GM21526 (cell line): ENCODE measurements around the gene SLC35E1.

Experiments
- ATAC-seq: cut with Tn5 transposase; IDR thresholded peaks from one replicate; pipeline ENCODE4 v1.9.1; 2021; ENCODE audit warnings: moderate library complexity; ENCODE audit not compliant: unreplicated experiment, low FRiP score

SLC35E1 gene

DNA sequence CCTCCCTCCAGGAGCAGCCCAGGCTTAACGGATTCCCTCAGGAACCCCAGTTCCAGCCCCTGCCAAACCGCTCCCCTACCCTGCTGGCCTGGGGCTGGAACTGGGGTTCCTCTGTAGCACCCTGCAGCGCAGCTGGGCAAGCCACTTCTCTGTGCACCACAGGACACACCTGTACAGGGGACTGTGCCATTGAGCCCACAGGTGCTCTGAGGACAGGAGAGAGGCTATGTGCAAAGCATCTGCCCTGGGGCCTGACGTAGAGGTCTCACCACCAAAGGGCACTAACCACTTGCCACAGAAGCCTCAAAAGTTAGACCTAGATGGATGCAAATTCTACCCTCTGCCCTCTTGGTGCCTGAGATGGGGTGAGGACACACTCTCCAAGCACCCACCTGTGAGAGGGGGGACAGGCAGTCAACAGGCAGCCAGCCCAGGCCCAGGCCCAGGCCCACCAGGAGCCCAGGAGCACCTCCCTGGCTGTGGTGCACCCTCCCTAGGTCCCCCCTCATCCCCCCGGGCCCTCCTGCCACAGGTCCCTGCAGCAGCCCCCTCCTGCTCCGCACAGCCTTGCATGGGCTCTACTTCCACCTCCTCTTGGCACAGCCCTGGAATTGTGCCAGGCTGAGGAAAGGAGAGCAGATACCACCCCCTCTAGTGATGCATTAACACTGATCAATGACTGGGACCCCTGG lies 27.6 kb upstream of the SLC35E1 start:
- no peak for ATAC-seq

DNA sequence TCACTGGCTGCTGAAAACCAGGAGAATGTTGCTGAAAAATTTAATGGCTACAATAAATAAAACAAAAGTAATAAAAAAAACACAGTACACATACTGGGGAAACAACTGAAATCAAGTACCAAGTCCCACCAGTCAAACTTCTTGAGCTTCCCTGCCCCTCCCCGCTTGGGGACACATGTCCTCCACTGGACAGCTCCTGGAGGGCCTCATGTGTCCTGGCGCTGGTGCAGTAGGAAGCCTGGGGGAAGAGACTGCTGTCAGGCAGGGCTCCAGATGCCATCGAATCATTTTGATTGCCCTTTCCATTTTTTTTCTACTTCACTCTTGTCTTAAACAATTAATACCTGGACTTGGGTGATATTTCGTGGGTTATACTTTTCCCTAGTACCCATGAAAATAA lies 26.6 kb upstream of the SLC35E1 start:
- ATAC-seq: no peak

DNA sequence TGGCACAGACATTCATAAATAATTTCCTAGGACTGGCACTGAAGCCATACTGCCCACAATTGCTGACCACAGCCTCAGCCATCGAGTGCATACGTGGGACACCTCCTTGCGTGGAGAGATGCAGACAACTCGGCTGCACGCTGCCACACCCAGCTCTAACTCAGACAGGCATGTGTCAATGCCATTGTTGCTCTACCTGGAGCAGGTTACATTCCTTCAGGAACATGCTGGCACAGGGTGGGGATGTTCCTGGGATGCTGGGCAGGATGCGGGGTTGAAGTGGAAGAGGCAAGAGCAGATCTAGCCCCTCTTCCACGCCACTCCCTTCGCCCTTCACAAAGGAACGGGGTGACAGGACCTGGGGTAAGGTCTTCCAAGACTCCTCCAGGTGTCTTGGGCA lies 24.2 kb upstream of the SLC35E1 start:
- no peak for ATAC-seq

DNA sequence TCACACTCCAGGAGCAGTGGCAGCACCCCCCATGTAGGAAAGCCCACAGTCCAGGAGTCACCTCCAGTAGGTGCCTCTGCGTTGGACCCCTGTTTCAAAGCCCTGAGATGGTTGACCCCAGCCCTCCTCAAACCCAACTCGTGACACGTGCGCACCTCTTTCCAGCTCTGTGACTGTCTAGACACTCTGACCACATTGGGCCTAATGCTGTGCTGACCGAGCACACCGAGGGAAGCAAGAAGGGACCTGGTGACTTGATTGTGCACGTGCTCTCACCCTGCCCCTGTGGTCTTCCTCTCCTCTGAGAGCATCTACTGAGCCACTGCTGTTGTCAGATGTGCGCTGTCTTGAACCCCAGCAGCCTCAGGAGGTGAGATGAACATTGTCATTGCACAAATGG lies 22.9 kb upstream of the SLC35E1 start:
- ATAC-seq: no peak

DNA sequence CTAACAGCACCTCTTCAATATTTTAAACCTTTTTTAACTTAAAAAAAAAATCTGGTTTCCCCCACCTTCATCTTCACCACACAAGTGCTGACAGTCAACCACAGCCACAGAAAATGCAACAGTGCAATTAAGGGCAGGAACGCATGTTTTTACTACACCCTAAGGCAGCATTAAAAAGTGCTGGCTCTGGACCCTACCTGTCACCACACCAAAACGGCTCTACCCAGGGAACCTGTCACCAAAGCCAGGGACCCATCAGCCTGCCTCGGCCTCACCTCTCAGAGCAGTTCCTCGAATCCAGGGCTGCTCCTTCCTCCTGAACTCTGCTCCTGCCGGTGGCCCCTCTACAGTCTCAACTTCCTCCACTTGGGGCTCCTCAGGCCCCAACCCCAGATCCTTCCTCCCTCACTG lies 22.5 kb upstream of the SLC35E1 start:
- ATAC-seq: no peak

DNA sequence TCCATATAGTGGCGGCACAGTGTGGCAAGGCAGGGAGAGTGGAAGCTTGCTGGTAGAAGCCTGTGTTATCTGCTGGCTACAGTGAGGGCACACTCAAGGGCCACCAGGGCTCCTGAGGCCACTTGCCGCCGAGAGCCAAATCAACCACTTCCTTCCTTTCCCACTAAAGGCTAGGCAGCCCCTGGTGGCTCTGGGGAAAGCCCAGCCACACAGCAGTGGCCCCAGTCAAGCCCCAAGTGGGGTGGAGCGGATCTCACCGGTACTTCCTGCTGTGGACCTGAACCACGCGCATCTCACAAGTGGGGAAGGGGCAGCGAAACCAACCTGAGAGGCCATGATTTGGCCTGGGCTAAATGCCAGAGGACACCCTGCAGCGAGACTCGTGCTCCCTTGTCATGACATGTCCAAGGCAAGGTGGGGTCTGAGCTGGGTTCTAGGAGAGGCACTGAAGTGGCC lies 21.9 kb upstream of the SLC35E1 start:
- ATAC-seq: no peak

DNA sequence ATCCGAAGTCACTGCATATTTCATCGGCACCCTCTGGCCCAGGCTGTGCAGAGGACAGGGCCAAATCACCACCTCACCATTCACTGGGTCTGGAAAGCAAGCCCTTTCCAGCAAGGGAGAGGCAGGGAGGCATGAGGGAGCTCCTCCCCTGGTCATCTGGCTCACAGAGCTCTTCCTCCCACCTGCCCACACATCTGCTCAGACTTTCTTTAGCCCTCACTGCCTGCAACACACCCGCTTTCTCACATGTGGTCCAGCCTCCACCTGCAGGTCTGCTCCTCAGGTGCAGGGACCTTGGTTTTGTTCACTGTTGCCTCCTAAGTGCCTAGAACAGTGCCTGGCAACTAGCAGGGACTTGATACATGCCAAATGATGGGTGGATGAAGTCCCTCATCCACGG lies 21.0 kb upstream of the SLC35E1 start:
- ATAC-seq: no peak

DNA sequence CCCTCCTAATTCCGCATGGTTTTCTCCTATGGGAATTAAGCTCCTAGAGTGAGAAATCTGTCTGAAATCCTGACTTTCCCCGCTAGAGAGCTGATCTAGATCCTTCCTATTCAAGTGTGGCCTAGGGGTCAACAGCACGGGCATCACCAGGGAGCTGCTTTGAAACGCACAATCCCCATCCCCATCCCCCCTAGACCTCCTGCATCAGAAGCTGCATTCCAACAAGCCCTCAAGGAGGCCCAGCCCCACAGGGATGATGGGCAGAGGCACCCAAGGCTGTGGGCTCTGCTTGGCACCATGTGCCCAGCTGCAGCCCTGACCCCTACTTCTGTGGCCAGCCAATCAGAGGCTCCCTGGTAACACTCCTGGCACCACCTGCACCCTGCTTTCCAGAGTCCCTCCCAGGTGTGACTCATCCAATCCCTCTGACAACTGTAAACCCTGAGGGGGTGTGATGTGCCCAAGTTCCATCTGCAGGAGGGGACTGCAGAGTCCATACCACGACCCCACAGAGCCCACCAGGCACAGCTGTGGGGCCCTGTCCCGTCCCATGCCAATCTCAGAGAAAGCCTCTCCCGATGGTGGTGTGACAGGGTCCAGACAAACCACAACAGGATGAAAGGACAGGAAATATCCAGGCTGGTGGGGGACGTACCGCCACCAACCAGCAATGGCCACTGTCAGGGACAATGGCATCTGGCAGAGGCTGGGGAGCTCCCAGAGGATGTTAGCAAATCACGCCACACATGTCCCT lies 19.8 kb upstream of the SLC35E1 start:
- ATAC-seq: no peak

DNA sequence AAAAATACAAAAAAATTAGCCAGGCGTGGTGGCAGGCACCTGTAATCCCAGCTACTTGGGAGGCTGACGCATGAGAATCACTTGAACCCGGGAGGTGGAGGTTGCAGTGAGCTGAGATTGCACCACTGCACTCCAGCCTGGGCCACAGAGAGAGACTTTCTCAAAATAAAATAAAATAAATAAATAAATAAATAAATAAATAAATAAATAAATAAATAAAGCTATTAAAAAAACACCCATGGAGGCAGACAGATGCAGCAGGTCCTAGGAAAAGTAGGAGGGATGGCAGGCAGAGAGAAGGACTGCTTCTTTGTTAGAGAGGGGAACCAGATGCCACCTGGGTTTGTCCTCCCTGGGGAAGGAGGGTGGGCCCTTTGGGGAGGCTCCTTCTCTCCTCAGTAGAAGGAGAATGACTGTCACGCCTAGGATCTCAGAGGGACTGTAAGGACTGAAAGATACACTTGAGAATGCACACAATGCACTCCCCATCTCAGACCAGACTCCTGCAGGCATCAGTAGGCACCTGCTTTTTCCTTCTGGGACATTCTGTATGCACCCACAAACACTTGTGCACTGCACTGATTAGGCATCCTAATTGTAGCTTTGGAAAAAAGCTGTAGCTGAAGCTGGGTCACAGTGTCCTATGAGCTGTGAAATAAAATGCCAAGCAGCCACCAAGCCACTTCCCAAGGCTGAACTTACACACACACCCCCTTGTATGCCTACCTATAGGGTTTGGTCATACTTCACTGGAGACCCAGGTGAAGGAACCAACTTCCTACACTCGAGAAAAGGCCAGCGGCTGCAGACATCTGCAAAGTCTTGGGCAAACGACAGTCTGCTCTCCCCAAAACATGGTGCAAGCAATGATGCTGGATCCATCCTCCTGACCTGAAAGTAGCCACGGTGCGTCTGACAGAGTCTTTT lies 18.9 kb upstream of the SLC35E1 start:
- no peak for ATAC-seq

DNA sequence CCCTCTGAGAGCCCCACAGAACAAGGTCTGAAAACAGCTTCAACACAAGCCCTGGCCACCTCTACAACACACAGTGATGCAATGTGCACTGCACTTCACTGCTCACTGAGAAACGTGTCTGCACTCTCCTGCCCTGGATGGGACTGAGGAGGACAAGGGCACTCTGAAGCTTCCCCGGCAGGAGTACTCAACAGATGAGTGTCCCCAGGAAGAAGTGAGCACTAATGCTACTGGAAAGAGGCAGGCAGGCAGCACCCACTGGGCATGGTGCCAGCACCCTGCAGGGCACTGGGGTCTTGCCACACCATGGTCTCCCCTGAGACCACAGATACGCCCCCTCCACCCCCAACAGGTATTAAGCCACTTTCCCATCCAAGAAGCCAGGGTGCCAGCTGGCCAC lies 17.7 kb upstream of the SLC35E1 start:
- no peak for ATAC-seq

DNA sequence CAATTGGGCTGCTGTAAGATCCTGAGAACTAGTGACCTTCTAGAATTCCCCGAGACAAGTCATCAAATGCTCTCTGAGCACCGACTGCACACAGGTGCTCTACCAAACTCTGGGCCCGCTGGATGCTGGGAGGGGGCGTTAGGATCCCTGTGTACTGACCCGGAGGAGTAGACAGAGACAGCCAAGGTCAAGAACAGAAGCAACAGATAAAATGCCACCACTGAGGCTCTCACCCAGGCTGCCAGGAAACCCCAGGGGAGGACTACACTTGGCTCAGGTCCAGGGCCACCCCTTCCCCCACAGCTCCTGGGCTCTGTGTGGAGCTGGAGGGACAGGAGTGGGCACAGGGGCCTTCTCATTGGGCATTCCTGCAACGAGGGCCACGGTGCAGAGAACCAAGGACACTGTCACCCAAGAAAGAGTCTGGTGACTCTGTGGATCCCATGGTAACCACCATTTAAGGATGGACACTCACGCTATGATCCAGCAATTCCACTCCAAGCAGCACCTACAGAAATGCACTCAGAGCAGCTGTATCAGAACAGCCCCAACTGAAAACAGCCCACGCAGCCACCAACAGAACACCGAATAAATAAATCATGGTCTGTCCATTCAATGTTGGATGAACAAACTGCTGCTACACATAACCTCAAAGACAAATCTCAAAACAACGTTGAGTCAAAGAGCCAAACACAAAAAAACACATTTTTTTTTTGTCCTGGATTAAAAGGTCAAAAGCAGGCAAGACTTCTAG lies 16.8 kb upstream of the SLC35E1 start:
- ATAC-seq: no peak

DNA sequence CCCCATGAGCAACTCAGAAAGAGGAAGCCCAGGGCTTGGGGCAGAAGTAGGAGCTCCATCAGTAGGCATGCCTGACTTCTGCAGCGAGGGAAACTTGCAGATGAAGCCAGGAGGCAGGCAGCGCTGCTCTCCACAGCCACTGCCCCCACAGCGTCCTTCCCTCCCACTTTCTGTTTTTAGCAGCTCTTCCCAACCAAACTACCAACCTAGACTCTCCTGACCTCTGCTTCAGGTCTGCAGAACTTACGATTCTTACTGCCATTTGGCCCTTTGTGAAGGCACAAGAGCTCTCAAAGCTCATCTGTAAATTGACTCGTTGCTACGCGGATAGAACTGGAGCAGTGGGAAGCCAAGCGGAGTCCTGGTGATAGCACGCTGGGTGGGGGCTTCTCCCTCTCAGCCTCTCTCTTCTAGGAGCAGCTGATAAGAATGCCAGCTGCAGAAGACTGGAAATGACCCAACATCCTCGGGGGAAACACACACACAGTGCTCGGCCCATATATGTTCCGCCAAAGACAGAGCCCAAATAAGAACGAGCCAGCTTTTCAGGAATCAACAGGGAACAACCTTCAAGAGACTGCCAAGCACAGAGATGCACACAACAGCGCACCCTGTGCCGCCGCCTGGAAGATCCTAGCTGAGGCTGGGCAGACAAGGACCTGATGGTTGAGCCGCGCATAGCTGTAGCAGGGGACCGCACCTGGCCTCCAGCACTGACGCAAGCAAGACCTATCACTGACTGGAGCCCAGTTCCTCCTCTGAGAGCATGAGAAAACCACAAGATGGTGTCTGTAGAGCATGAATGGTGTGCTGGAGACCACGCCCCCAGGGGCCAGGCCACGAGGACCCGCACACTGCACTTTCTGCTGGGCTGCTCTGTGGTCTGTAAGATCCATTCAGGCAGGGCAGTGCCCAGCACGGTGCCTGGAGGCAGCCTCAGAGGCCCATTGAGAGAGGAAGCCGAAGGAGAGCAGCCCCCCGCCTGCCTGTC lies 15.9 kb upstream of the SLC35E1 start:
- peak; percentile 46 for ATAC-seq

DNA sequence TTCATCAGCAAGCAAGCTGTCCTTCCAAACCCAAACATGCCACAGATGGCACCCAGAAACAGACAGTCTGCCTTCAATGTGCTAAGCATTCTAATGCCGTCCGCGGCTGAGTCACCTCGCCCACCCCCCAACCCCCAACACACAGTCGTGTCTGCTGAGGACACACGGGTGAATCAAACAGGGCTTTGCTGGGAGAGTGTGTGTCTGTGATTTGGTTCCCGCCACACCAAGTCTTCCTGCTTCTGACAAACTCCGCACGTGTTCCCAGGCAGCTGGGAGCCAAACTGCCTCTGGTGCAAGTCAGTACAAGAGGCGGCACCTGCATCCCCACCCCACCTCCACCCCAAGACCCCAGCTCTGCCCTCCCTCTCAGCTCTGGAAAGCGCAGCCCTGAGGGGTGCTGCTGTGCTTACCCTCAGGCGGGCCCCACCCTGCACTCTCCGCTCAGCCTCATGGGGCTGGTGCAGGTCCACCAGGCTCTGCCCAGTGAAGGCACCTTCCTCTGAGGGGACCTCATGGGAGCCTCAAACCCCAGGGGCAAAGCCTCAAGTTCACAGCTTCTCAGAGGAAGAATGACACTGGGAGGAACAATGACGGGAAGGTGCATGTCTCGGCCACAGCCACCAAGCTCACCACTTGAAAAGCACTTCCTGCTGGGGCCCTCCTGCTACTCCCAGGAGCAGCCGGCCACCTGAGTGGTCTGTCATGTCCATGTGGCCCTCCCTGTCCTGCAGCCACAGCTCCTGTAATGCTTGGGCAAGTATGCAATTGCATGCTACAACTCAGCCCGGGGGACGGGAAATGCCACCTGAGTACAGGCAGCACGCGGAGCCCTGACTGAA lies 15.0 kb upstream of the SLC35E1 start:
- ATAC-seq: no peak

DNA sequence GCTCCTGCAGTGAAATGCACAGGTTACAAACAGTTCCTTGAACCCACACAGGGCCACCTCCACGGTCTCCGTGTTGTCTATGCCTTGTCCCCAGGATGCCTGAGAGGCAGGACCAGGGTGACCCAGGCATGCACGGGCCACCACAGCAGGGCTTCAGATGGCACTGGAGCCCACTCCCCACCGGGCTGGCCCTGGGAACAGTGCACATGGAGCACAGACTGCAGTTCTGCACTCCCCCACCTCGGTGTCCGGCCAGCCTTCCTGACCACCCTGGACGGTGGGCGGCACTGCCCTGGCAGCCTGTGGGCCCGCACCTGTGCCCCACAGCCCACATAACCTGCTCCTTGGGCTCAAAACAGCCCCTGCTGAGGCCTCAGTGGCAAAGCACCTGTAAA lies 14.3 kb upstream of the SLC35E1 start:
- ATAC-seq: no peak

DNA sequence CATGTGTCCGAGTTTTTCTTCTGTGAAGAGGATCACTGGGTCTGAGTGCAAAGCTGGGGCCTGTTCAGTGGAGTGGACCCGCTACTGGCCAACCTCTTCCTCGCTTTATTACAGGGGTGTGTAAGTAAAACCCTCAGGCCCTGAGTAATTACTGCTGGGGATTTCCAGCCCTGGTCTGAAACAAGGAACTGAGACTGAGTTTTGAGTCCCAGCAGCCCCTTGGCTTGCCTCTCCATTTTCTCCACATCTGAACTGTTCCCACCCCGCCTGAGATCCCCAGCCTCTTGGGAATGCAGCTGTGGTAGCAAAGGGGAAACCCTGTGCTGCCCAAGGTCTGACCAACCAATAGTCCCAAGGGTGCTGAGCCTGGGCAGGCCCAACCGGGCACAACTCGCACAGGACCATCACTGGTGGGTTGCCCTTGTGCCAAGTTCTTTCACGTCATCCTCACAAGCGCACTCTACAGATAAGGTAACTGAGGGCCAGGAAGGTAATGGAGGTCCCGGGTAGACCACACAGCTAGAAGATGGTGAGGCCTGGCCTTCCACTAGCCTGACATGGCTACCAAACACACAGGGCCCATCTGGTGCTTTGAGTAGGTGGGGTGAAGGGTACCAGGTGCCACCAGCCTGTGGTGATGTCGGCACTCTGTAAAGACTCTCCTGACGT lies 13.7 kb upstream of the SLC35E1 start:
- ATAC-seq: no peak

DNA sequence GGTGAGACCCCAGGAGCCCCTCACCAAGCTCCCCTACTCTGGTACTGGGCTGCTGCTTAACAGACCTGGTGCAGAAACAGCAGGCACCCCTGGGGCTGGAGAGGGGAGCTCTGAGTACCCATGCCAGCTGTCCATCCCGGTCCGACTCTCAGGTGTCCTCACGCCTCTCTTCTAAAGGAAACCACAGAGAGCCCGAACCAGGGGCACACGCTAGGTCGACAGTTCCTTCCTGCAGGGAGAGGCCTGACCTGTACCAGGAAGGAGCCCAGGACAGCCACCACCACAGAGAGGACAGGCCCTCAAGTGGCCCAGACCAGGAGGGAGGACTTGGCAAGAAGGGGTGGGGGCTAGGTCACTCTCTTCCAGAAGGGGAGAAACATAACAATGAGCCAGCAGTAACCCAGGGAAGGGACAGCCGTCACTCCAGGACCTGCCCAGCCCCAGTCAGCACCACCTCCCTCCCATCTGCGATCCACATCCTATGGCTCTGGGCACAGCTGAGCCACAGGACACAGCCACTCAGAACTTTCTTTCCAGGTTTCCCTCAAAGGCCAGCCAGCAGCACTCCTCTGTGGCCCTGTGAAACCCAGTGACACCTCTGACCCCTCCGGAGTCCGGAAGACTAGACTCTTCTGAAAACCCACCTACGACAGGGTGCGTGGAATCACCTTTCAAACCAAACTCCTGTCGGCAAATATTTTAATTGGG lies 13.0 kb upstream of the SLC35E1 start:
- no peak for ATAC-seq
